Ecto neural progenitor cell (in vitro differentiated cells): ENCODE data around the gene ZNF385B.

ENCODE experiments used
- DNase-seq: peaks from one replicate; pipeline ENCODE4 v3.0.0-alpha.2; 2018; ENCODE audit warnings: low spot score

ZNF385B gene

GRCh38 chr2:179550849-179551248 is 310.6 kb downstream of the ZNF385B start:
- no peak for DNase-seq

- DNase-seq = no peak
Observed at GRCh38 chr2:179550214-179550613, 311.2 kb downstream of the ZNF385B start.

- DNase-seq = no peak
Observed at GRCh38 chr2:179546656-179547055, 314.8 kb downstream of the ZNF385B start.

GRCh38 chr2:179545024-179545423 is 316.4 kb downstream of the ZNF385B start:
- no peak for DNase-seq

GRCh38 chr2:179543361-179543901 is 318.0 kb downstream of the ZNF385B start:
- no peak for DNase-seq

GRCh38 chr2:179541586-179541985 is 319.8 kb downstream of the ZNF385B start:
- DNase-seq = no peak

GRCh38 chr2:179539124-179539511 is 322.3 kb downstream of the ZNF385B start:
- no peak for DNase-seq

GRCh38 chr2:179538406-179539123 is 322.8 kb downstream of the ZNF385B start:
- no peak for DNase-seq

GRCh38 chr2:179536185-179536584 is 325.2 kb downstream of the ZNF385B start:
- no peak for DNase-seq

- DNase-seq = no peak
Observed at GRCh38 chr2:179533875-179534274, 327.5 kb downstream of the ZNF385B start.

- DNase-seq = no peak
Observed at GRCh38 chr2:179532863-179533278, 328.5 kb downstream of the ZNF385B start.

- no peak for DNase-seq
Observed at GRCh38 chr2:179528576-179529069, 332.8 kb downstream of the ZNF385B start.

- no peak for DNase-seq
Observed at GRCh38 chr2:179525340-179525739, 336.1 kb downstream of the ZNF385B start.

GRCh38 chr2:179524809-179525339 is 336.5 kb downstream of the ZNF385B start:
- no peak for DNase-seq

- DNase-seq = no peak
Observed at GRCh38 chr2:179521944-179522343, 339.5 kb downstream of the ZNF385B start.

- DNase-seq = no peak
Observed at GRCh38 chr2:179518830-179519229, 342.6 kb downstream of the ZNF385B start.

- DNase-seq = no peak
Observed at GRCh38 chr2:179513181-179513580, 348.2 kb downstream of the ZNF385B start.

- no peak for DNase-seq
Observed at GRCh38 chr2:179512281-179513035, 349.0 kb downstream of the ZNF385B start.

GRCh38 chr2:179511105-179511789 is 350.2 kb downstream of the ZNF385B start:
- no peak for DNase-seq

- no peak for DNase-seq
Observed at GRCh38 chr2:179495315-179495714, 366.1 kb downstream of the ZNF385B start.

GRCh38 chr2:179488563-179488962 is 372.8 kb downstream of the ZNF385B start:
- DNase-seq = no peak
